Omental fat pad (tissue), 4 donors: ENCODE data around the gene ANKH. TPM values are rescaled to one million over a fixed set of nuclear protein-coding genes. Genes with fewer than 3 reads are reported as not detected.
A peak's percentile ranks its signal among the peaks of the same experiment; 100 is the strongest.

Experiments used
- ATAC-seq: fragments of 150-250 bp; one replicate; pipeline ENCODE4 v1.9.1; 2016; ENCODE audit warnings: mild to moderate bottlenecking, moderate library complexity; ENCODE audit not compliant: low FRiP score
- DNase-seq: peaks from one replicate; pipeline ENCODE4 v3.0.0-alpha.2; 2019; ENCODE audit warnings: low spot score
- total RNA-seq, 4 donors: library from RNA; depleted of rRNA; stranded (reverse); fragments of >200 nt; gene quantifications; one replicate each; pipeline ENCODE4 v1.1.0, GENCODE V29; 2016
- TF ChIP-seq, protein P1 (sequence below), 3 donors: fragments of 450-650 bp; IDR thresholded peaks; one replicate each; pipeline ENCODE4 v1.5.1; 2016 to 2017; ENCODE audit warnings: antibody characterized with exemption in 3 of 3, mild to moderate bottlenecking in 3 of 3, moderate library complexity in 2 of 3

The ANKH gene
- total RNA-seq, 4 donors from 2014 or later, result 37.4 to 74.3 (median 39.2) TPM

DNA sequence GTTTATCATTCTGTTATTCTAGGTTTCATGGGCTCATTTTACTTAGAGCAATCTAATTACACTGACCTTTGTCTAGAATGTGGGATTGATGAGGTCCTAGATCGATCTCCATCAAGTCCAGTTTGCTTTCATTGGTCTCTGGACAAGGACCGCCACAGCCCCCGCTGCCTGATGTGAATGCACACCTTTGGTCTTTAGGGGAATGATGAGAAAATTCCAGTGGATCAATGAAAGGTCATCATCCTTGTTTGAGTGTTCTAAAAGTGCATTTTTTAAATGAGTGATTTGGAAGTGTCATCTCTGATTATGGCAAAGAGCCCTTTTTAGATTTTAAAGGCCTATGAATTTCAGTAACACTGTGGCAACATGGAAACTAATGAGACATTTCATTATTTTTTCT, 2.2 kb upstream of the ANKH start:
- TF ChIP-seq, protein P1, sequence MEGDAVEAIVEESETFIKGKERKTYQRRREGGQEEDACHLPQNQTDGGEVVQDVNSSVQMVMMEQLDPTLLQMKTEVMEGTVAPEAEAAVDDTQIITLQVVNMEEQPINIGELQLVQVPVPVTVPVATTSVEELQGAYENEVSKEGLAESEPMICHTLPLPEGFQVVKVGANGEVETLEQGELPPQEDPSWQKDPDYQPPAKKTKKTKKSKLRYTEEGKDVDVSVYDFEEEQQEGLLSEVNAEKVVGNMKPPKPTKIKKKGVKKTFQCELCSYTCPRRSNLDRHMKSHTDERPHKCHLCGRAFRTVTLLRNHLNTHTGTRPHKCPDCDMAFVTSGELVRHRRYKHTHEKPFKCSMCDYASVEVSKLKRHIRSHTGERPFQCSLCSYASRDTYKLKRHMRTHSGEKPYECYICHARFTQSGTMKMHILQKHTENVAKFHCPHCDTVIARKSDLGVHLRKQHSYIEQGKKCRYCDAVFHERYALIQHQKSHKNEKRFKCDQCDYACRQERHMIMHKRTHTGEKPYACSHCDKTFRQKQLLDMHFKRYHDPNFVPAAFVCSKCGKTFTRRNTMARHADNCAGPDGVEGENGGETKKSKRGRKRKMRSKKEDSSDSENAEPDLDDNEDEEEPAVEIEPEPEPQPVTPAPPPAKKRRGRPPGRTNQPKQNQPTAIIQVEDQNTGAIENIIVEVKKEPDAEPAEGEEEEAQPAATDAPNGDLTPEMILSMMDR (IDR thresholded peaks at IDR 0.05), result no peak
- DNase-seq (no peak), ATAC-seq (no peak)

DNA sequence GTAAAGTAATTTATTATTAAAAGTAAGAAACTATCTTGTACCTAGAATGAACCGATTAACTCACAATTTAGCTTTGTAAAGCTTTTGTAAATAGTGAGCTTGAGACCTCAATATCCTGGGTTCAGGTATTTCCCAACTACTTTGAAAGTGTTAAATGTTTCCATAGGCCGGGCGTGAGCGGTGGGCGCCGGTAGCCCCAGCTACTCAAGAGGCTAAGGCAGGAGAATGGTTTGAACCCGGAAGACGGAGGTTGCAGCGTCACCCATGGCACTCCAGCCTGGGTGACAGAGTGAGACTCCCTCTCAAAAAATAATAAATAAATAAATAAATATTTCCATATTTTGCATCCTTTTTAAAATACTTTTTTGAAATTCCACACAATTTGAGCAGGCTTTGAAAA, 1.5 kb upstream of the ANKH start:
- ATAC-seq (no peak), DNase-seq (no peak)
- TF ChIP-seq, protein P1 (IDR thresholded peaks at IDR 0.05), result no peak

DNA sequence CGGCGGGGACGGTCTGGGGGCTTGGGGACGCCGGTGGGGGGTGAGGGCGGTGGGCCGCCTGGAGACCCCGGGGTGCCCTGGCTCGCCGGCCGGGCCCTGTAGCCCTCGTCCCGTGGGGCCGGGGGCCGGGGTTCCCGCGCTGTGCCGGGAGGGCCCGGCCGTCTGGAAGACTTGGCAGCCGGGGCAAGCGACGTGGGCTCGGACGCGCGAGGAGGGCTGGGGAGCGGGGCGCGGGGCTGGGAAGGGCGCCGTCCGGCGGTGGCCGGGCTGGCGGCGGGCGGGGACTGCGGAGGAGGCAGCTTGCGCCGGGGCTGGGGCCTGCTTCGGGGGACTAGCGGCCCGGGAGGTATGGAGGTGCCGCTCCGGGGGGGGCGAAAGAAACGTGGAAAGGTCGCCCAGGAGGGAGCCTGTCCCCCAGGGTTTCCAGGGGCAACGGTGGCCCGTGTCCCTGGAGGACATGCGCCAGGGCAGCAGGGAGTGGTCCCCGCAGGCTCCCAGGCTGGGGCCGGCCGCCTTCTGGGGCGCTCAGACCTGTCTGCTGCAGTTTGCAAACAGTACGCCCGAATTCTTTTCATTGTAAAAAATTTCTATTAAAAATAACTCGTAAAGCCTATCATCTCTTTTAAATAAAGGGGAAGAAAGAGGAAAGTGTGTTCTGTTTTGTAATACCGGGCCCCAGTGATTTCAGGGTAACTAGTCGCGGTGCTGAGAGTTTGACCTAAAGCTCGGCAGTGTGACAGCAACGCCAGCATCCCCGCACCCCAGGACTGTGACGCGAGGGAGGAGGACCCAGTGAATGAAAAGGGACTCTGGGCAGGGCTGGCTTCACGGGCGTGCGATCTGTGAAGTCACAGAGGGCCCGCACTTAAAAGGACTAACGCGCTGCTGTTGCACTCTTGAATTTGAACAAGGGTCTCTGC, 752 bp upstream of the ANKH start:
- DNase-seq (peak; percentile 37), ATAC-seq (peak; percentile 61)
- TF ChIP-seq, protein P1 (IDR thresholded peaks at IDR 0.05), result no peak

DNA sequence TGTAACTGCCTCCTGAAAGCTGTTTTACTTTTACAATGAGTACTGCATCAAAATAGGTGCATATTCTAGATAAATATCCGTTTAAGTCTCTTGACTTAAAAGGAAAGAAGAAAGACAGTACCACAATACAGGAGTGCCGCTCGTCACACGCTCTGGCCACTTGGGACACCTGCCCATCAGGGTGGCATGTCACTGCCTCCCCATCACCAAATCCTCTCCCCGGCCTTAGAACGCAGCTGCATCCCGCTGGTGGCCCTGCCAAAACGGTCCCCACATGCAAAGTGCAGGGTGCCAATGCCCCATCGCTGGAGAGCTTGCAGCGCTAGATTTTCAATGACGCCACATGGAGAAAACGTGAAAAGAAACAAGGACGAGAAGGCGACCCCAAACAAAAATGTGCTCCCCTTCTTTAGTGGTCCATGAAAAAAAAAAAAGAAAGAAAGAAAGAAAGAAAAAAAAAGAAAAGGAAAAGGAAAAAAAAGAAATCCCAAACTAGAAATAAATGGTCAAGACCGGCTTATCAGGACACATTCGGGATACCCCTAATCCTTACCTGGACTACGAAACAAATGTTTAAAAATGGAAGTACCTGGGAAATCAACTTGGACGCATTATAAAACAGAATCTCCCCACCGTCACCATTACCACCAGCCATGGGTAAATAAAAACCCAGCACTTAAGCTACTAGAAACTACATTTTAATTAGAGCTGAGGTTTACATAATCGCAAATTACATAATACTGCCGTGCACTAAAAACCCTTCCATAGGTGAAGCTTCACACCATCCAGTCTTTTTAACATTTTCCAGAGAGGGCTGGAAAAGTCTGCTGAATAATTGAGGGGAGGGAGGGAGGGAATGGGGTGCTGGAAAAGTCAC, 1.0 kb downstream of the ANKH start:
- TF ChIP-seq, protein P1 (IDR thresholded peaks at IDR 0.05), result no peak
- ATAC-seq (no peak), DNase-seq (no peak)

DNA sequence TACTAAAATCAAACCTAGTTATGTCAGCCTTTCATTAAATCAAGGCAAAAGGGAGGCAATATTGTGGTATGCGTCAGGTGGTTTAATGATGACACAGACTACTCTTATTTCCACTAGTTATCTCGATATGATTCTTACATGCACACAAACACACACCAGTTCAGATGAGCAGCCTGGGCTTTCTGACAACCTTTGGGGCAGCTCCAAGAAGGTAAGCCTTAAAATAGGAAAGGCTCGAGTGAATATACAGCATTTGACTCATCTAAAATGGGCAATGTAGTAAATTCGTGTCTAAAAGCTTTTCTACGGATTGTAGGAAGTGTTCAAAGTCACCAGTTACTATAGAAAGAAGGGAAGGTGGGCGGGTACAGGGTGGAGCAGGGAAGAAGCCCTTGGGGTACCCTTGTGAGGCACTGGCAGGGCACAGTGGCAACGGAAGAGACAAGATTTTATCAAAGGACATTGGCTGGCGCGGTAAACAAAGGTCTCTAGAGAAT, 1.9 kb downstream of the ANKH start:
- DNase-seq, result no peak
- TF ChIP-seq, protein P1 (IDR thresholded peaks at IDR 0.05), result no peak
- no peak for ATAC-seq

DNA sequence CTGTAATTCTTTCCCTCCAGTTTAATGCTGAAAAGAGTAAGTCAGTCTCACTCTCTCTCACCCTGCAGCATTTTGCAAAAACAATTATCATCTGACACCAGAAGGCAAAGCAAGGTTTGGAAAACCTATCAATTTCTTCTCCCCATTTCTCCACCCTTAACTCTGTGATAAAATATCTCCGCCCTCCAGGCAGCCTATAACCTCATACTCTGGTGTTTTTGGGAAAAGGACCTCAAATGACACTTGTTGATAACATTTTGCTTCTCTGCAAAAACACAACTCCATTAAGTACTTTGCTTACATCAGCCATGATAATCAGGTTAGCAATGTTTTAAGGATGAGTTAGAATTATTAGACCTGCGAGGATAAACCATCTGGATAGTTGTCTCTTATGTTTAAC, 2.3 kb downstream of the ANKH start:
- ATAC-seq, result no peak
- no peak for DNase-seq
- TF ChIP-seq, protein P1 (IDR thresholded peaks at IDR 0.05), result no peak
